Measurements from ENCODE around the gene KLK4. TPM values are rescaled to one million over a fixed set of nuclear protein-coding genes. Genes with fewer than 3 reads are reported as not detected.

KLK4 gene
- total RNA-seq, 2 experiments from 2014 or later, result not detected

- Histone ChIP-seq H3K27ac (ENCODE audit: low read depth, low read length, poor library complexity, severe bottlenecking) (no peak overlapping the region), H3K9me2 (ENCODE audit: insufficient read depth, low read length) (no peaks in the 10 kb centered on the region), H3K4me1 (ENCODE audit: insufficient read depth, low read length, poor library complexity, severe bottlenecking) (no peaks in the 10 kb centered on the region), H2AFZ (ENCODE audit: low read length) (no peak overlapping the region), H3K9me3 (ENCODE audit: low read length) (no peaks in the 10 kb centered on the region), H4K20me1 (ENCODE audit: insufficient read depth, low read length) (no peaks in the 10 kb centered on the region), H3K36me3 (ENCODE audit: insufficient read depth, low read length) (no peaks in the 10 kb centered on the region), H3K4me2 (ENCODE audit: low read length) (no peak overlapping the region), H3K4me3 (ENCODE audit: low read depth, low read length, poor library complexity, severe bottlenecking) (no peak overlapping the region), H3K79me2 (ENCODE audit: insufficient read depth, low read depth, low read length) (no peaks in the 10 kb centered on the region)
- no peak for DNase-seq (ENCODE audit: low spot score)
- intact Hi-C loops (cut with micrococcal nuclease; ENCODE audit: unreplicated experiment), result no loop called here
- no TSS peak for BruUV-seq (replicated peaks)
- TF ChIP-seq CTCF (conservative IDR thresholded peaks at IDR 0.05; ENCODE audit: low read length) (no peak), EZH2phosphoT487 (IDR thresholded peaks at IDR 0.05; ENCODE audit: borderline replicate concordance, low read depth, low read length) (no peak)
- ChIA-PET POLR2A (no interaction called here), CTCF (ENCODE audit: unreplicated experiment) (no interaction called here)
Measured at GRCh38 chr19:50926144-50926543, 14.9 kb upstream of the KLK4 start.

DNA sequence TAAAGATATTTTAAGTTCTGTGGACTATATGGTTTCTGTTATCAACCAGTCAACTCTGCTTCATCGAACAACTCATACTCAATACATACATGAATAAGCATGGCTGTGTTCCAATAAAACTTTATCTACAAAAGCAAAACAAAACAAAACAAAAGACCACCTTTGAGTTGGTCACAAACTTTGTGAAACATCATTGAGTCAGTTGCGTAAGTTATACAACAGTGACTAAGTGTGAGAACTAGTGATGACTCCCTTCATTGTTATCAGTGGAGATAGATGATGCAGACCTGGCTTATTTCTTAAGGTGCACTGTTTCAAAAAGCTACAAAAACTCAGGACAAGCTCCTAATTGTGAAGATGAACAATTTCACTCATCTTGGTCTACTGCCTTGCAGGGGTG, 14.5 kb upstream of the KLK4 start:
- H3K79me2 ChIP-seq (ENCODE audit: insufficient read depth, low read depth, low read length), result no peaks in the 10 kb centered on the region
- POLR2A ChIA-PET, result no interaction called here
- H3K27ac ChIP-seq (ENCODE audit: low read depth, low read length, poor library complexity, severe bottlenecking), result no peak overlapping the region
- DNase-seq (ENCODE audit: low spot score), result no peak
- H3K4me1 ChIP-seq (ENCODE audit: insufficient read depth, low read length, poor library complexity, severe bottlenecking), result no peaks in the 10 kb centered on the region
- H3K9me2 ChIP-seq (ENCODE audit: insufficient read depth, low read length), result no peaks in the 10 kb centered on the region
- intact Hi-C loops (cut with micrococcal nuclease; ENCODE audit: unreplicated experiment), result no loop called here
- no peaks in the 10 kb centered on the region for H3K36me3 ChIP-seq (ENCODE audit: insufficient read depth, low read length)
- no peak overlapping the region for H3K4me3 ChIP-seq (ENCODE audit: low read depth, low read length, poor library complexity, severe bottlenecking)
- no TSS peak for BruUV-seq (replicated peaks)
- H2AFZ ChIP-seq (ENCODE audit: low read length), result no peak overlapping the region
- no peak for TF ChIP-seq CTCF (conservative IDR thresholded peaks at IDR 0.05; ENCODE audit: low read length)
- no peak for TF ChIP-seq EZH2phosphoT487 (IDR thresholded peaks at IDR 0.05; ENCODE audit: borderline replicate concordance, low read depth, low read length)
- no peaks in the 10 kb centered on the region for H4K20me1 ChIP-seq (ENCODE audit: insufficient read depth, low read length)
- H3K4me2 ChIP-seq (ENCODE audit: low read length), result no peak overlapping the region
- CTCF ChIA-PET (ENCODE audit: unreplicated experiment), result no interaction called here
- H3K9me3 ChIP-seq (ENCODE audit: low read length), result no peaks in the 10 kb centered on the region

- intact Hi-C loops (cut with micrococcal nuclease; ENCODE audit: unreplicated experiment), result loop anchor here (5.0 kb wide), 1 partner anchor 142 kb away; no protein-coding TSS in a partner anchor
- Histone ChIP-seq H3K9me2 (ENCODE audit: insufficient read depth, low read length) (no peaks in the 10 kb centered on the region), H3K4me2 (ENCODE audit: low read length) (no peak overlapping the region), H3K36me3 (ENCODE audit: insufficient read depth, low read length) (no peaks in the 10 kb centered on the region), H2AFZ (ENCODE audit: low read length) (no peak overlapping the region), H3K9me3 (ENCODE audit: low read length) (no peaks in the 10 kb centered on the region), H3K79me2 (ENCODE audit: insufficient read depth, low read depth, low read length) (no peaks in the 10 kb centered on the region), H3K4me1 (ENCODE audit: insufficient read depth, low read length, poor library complexity, severe bottlenecking) (no peaks in the 10 kb centered on the region), H3K27ac (ENCODE audit: low read depth, low read length, poor library complexity, severe bottlenecking) (no peak overlapping the region), H3K4me3 (ENCODE audit: low read depth, low read length, poor library complexity, severe bottlenecking) (no peak overlapping the region), H4K20me1 (ENCODE audit: insufficient read depth, low read length) (no peaks in the 10 kb centered on the region)
- DNase-seq (ENCODE audit: low spot score), result no peak
- TF ChIP-seq EZH2phosphoT487 (IDR thresholded peaks at IDR 0.05; ENCODE audit: borderline replicate concordance, low read depth, low read length) (no peak), CTCF (conservative IDR thresholded peaks at IDR 0.05; ENCODE audit: low read length) (no peak)
- POLR2A ChIA-PET, result no interaction called here
- CTCF ChIA-PET (ENCODE audit: unreplicated experiment), result no interaction called here
- BruUV-seq (replicated peaks), result no TSS peak
Measured at GRCh38 chr19:50924586-50924985, 13.4 kb upstream of the KLK4 start.
